EL (cell line): ENCODE data around the gene SLX9.
"Not testable (repeated sequence)": the region's sequence is repeated elsewhere in the genome, so short reads cannot be mapped to it uniquely, and the experiment has no call there.

Experiments
- DNase-seq: peaks from one replicate; pipeline ENCODE4 v3.0.0-alpha.2; 2016

Gene SLX9

DNA sequence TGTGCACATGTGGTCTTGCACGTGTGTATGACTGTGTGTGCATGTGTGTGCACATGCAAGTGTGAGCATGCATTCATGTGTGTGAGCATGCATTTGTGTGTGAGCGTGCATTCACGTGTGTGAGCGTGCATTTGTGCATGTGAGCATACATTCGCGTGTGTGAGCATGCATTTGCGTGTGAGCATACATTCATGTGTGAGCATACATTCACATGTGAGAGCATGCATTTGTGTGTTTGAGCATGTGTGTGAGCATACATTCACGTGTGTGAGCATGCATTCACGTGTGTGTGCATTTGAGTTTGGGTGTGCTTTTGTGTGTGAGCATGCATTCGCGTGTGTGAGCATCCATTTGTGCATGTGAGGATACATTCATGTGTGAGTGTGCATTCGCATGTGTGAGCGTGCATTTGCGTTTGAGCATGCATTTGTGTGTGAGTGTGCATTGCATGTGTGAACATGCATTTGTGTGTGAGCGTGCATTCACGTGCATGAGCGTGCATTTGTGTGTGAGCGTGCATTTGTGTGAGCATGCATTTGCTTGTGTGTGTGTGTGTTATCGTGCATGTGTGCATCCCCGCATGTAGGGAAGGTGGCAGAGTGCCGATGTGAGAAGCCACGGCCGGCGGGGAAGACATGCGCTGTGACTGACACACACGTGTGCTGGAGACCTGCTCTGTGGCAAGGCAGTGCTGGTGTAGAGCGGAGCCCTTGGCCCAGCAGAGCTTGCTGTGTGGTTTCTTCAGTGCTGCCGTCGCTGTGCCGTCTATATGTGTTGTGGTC lies 37.4 kb upstream of the SLX9 start:
- no peak for DNase-seq

DNA sequence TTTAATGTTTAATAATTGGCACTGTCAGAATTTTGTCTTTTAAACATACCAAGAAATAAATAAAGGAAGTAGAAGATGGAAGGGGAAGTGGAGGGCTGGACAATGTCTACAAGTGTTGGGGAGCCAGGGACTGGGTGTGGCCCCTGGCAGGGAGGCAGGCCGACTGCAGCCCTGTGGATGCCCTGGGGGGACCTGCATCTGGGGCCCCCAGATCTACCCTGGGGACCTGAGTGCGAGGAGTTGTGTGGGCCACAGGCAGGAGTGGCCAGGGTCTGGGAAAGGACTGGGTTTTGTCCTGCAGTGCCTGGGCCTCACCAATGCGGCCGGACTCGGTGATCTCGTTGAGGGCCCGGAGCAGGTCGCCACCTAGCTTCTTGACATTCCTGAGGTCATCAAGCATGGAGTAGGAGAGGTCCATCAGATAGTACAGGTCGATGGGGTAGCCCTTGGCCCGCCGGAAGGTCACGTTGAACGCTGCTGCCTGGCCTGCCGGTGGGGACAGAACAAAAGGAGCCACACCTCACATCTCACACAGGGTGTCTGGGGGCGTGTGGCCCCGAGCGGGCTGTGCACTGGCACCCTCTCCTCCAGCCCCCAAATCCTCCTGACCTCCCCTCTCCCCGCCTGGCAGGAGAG lies 36.7 kb upstream of the SLX9 start:
- no peak for DNase-seq

DNA sequence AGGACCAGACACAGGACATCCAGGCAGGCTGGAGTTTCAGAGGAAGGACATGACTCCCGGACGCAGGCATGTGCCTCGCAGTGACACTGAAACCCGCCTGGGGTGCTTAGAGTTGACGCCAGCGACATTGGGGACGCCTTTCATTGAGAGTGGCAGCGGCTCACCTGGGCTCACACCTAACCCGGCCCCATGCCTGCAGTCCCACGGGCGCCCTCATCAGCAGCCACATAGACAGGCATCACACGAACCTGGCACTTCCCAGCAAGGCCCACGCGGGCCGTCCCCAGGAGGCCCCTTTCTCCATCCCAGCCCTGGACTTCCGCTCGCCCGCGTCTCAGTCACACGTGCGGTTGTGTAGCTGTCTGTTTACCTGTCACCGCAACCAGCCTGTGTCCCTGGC lies 36.1 kb upstream of the SLX9 start:
- DNase-seq: no peak

DNA sequence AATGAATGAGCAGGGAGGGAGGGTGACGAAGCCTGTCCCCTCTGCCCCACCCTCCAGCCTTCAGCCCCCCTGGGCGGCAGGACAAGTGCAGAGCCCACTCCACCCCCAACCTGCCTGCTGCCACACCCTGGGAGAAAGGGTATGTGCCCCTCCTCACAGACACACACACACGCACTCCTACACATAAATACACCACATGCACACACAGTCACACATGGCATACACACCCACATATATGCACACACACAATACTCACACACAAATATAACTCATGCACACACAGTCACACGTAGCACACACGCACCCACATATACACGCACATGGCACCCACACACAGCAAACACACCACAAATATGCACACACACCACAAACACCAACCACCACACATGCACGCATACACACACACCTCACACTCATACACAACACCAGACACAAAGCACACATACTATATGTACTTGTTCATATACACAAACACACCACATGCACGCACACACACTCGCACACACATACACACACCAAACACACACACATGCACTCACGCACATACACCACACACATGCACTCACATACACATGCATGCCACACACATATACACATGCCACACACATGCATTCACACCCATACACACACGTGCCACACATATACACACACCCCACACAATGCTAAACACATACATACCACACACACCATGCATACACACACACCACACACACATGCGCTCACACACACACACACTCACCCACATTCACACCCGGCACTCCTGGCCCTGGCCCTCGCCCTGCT lies 35.5 kb upstream of the SLX9 start:
- DNase-seq: no peak

DNA sequence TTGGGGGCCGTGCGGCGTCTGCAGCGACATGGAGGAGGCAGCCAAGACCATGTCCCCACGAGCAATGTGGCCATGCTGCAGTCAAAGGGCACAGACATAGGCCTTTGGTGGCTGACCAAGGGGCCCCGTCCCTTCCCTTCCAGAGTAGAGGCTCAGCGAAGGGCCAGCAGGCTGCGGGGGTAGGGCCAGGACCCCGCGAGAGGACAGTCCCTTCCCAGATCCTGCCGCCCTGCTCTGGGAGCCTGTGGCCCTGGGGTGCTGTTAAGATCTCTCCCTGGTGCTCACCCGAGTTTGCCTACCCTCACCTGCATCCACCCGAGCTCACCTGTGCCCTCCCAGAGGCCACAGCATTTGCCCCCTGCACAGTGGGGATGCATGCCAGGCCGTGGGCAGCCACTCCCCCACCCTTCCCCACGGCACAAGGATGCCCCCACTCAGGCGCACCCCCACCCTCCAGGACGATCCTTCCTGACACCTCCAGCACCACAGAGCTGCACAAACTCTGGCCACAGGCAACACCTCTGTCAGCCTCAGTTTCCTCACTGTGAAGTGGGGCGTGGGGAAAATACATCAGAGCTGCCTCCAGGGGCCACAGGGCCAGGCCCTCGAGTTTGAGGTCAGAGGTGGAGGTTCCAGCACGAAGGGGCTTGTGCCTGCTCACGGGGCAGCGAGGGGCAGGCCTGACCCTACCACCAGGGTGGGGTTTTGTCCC lies 34.7 kb upstream of the SLX9 start:
- DNase-seq: no peak

DNA sequence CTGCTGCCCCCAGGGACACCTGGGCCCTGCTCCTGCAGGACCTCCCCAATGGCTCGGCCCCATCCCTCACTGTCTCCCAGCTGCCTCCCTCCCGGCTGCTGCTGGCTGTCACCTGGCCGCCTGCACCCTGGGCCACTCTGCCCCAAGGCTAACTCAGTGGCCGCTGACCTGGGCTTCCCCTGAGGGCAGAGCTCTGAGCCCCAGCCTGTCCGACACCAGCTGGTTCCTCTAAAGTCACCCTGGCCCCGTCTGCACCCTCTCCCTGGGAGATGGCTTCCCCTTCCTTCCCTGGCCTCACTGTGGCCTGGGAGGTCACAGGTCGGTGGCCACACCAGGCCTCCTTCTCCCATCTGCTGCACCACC lies 34.1 kb upstream of the SLX9 start:
- DNase-seq: no peak

DNA sequence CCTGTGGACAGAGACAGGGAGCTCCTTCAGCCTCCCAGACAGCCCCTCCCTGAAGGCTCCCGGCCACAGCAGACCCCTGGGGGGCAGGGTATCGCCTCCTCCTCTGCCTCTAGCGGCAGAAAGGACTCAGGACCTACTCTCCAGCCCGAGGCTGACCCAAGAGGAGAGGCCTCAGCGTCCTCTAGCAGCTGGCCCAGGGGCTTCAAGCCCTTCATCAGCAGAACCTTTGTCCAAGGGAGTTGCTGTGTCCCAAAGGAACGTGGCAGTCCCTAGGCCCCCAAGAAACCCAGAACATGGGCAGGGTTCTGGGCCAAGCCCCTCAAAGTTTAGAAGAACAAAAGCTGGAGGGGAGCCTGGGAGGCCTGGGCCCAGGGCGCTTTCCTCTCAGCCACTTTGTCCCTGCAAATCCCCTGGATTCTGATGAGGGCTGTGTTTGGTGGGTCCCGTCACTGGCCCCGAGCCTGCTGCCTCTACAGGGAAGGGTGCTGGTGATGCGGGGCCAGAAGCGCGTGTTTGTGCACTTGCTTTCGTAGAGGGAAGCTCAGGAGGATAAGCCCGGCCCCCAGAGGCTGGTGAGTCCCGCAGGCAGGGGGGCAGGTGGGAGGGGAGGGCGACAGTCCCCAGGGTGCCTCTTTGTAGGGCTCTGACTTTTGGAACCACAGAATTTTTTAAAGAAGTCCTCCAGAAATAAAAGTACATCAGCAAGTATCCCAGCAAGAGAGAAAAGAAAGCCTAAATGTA lies 32.4 kb upstream of the SLX9 start:
- DNase-seq: no peak

DNA sequence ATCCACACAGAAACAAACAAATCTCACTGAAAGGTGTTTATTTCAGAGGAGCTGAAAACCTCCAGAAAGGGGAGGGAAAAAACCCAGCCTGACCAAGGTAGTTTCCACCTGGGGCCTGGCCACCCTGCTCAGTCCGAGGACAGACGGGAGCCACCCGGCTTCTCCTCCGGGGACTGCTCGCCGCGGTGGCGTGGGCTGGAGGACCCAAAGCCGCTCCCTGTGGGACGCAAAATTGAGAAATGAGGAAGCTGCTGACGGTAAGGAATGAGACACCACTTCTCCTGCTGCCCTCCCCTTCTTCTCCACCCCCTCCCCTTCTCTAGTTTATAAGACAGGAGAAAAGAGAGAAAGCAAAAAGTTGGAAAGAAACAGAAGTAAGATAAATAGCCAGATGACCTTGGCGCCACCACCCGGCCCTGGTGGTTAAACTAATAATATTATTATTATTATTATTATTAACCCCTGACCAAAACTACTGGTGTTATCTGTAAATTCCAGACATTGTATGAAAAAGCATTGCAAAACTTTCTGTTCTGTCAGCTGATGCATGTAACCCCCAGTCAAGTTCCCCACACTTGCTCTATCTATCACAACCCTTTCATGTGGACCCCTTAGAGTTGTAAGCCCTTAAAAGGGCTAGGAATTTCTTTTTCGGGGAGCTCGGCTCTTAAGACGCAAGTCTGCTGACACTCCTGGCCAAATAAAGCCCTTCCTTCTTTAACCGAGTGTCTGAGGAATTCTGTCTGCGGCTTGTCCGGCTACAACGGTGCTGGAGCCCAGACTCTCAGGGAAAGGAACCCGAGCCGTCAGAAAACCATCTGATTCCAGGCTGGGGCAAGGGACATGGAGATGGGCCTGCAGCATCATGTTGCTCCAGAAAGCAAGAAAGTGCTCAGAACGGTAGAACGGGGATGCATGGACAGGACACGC lies 31.6 kb upstream of the SLX9 start:
- DNase-seq: no peak

DNA sequence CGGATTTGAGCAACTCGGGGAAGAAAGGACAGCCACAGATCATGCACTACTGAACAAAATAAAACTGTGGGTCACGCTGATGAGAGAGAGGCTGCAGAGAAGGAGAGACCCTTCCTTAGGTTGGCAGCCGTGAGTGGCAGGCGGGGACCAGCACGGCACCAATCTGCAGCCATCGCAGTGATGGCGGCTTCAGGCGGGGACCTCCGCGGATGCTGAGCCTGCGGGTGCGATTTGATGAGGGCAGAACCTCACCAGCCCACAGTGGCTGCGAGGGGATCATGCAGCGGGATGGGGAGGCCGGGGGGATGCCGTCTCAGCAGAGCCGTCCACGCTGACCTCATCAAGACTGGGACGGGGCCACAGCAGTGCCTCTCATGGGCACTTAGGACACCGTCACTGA lies 30.9 kb upstream of the SLX9 start:
- DNase-seq: no peak

DNA sequence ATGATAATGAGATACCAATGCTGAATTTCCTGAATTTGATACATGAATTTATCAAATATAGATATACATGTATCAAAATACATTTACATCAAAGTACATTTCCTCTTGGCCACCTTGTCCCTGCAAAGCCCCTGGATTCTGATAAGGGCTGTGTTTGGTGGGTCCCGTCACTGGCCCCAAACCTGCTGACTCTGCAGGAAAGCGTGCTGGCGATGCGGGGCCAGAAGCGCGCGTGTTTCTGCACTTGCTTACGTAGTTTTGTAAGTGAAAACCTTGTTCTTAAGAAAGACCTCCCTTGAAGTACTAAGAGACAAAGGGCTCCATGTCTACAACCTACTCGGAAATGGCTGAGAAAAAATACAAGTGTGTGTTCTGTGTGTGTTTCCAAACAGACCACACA lies 30.1 kb upstream of the SLX9 start:
- no peak for DNase-seq

DNA sequence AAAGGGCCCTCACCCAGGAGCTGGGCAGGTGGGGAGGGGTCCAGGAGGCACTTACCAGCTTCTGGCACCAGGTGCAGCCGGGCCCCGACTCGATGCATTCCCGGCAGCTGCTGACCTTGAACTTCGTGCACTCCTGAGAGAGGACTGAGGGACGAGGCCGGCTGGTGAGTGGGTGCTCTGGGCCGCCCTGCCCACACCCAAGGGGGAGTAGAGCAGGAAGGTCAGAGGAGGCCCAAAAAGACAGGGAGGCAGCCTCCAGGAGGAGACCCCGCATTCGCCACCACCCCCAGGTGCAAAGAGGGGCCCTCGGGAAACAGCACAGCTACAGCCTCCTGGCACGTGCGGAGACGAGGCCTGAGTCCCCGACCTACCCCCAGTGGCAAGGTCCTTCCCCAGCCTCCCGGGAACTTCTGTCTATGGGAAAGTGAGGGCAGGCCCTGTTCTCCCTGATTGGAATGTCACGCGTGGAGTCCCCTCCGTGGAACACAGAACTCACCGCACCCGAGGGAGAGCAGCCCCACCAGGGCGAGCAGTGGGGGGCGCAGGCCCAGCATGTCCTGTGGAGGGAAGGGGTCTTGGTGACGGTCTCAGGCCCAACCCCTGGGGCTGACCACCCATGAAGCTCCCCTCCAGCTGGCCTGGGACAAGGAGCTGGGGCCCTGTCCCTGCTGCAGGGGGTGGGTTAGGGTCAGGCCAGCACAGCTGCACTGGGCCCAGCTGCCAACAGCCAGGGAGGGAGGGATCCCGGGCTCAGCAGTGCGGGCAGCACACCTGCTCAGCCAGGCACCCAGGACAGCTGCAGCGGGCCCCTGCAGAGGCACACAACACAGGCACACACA lies 29.4 kb upstream of the SLX9 start:
- no peak for DNase-seq

DNA sequence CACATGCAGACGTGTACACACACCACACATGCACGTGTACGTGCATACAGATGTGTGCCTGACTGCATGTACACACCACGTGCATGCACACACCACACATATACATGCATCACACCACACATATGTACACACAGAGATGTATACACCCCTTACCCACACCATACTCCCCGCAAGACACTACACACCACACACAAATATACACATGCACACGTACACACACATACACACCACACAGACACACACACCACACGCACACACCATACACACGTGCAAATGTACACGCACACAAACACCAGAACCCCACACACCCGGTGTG lies 28.8 kb upstream of the SLX9 start:
- no peak for DNase-seq

DNA sequence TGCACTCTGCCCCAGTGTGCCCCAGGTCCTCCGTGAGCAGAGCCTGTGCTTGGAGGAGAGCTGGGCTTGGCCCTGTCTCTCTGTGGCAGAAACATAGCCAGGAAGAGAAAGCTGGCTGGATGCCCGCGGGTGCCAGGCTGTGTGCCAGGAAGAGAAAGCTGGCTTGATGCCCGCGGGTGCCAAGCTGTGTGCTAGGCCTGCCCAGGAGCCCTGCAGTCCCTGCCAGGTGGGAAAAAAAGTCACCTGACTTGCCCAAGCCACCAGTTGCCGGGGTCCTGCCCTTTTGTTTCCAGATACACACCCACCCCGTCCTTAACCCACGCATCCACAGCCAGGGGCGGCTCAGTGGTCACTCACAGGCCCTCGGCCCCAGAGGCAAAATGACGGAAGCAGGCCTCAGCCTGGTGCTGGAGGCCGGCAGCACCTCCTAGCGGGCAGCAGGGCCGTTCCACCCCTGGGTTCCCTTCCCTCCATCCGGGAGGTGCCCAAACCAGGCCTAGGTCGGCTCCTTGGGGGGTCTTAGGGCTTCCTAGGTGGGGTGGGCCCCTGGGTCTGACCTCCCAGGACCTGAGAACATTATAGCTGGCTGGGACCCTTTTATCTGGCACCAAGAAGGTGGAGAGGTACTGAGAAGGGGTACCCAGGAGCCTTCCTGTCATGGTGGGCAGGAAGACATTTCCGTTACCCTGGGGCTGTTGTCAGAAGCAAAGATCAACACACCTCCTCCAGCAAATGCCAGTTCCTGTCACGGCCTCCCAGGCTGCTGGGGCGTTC lies 28.3 kb upstream of the SLX9 start:
- no peak for DNase-seq

DNA sequence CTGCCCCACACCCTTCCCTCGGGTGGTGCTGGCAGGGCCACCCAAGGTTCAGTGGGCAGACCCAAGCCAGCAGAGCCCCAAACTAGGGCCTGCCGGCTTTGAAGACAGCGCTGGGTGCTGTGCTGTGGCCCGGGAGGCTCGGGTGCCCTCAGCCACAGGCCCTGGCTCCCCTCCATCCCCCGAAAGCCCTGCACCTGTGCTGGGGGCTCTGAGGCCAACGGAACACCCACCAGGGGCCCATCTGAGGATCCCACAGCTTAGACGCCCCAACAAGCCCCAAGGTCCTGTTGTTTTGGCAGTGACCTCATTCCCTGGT lies 27.7 kb upstream of the SLX9 start:
- no peak for DNase-seq

DNA sequence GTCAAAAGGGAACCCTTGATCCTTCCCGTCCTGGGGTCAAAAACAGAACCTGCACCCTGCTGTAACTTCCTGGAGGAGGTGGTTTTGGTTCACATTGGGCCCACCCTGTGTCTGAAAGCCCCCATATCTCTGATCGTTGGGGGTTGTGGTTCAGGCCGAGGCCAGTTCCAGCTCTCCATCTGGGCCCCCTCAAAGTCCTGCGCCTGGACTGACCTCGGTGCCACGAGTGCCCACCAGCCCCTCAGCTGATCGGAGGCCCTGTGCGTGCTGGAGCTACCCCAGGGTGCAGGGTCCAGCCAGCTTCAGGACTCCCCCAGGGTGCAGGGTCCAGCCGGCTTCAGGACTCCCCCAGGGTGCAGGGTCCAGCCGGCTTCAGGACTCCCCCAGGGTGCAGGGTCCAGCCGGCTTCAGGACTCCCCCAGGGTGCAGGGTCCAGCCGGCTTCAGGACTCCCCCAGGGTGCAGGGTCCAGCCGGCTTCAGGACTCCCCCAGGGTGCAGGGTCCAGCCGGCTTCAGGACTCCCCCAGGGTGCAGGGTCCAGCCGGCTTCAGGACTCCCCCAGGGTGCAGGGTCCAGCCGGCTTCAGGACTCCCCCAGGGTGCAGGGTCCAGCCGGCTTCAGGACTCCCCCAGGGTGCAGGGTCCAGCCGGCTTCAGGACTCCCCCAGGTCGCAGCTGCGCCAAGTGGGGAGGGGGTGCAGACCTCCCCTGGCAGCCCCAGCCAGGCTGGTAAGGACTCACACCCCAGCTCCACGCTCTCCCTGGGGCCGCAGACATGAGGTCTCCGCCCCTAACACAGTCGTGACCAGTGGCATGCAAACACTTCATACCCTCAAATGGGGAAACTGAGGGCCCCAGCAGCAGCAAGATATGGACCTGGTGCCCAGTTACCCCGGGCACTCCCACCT lies 27.1 kb upstream of the SLX9 start:
- not testable (repeated sequence) for DNase-seq

DNA sequence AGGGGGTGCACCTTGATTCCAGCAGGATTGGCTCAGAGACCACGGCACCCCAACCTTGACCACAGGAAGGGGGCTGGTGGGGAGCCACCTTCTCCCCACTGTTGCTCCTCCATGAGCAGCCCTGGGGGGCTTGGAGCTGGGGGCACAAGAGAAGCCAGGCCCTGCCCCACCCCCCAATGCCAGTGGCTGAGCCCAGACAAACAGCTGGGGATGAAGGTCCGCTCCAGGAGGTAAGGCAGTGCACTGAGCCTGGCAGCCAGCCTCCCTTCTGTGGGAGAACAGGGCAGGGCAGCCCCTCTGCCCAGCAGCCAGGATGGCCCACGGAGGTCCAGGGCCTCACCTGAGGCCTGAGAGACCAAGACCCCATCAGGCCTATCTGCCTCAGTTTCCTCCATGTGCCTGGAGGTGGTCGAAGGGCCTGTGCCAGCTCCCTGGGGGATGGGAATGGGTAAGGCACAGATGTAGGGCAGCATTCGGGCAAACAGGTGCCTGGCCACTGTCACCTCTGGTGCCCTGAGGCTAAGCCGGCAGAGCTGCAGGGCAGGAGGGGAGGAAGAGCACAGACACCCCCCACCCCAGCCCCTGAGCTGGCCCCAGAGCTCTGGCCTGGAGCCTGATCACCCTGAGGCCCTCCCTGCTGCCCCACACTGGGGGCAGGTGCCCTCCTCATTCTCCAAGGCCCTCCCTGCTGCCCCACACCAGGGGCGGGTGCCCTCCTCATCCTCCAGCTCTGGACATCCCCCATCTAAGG lies 26.2 kb upstream of the SLX9 start:
- DNase-seq: no peak

DNA sequence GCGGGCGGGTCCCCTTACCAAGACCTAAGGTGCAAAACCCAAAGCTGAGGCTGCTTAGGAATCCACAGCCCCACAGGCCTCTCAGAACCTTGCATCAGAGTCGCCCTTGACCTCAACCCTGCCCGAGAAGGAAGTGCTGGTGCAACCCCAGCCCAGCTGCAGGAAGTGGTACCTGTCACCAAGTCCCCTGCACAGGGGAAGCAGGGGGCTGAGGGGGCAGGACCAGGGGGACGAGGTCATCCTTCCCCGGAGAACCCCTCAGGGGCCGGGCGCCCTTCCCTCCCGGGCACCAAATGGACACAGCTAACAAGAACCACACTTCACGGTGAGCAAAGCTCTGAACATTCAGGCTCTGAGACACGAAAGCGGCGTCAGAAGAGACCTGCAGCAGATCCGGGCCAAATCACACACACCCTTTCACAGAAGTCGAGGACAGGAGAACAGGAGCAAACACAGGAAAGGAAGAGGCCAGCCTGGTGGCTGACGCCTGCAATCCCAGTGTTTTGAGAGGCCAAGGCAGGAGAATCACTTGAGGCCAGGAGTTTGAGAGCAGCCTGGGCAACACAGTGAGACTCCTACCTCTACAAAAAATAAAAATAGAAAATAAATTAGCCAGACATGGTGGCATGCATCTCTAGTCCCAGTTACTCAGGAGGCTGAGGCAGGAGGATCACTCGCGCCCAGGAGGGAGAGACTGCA lies 25.5 kb upstream of the SLX9 start:
- DNase-seq: no peak

DNA sequence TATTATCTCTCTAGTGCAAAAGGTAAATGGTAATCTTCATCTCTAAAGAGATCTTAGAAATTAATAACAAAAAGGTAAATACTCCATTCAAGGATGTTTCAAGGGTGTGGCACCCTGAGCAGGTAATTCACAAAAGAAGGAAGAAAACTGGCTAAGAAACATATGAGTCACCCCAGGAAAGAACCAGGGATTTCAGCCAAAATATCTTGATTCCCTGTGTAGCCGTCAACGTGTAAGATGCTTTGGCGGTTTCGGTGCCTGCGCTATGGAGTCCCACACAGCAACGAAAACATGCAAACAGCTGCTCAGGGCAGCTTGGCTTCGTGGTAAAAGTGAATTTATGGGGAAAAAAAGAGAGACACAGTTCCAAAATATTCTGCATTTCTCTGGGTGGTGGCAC lies 22.9 kb upstream of the SLX9 start:
- no peak for DNase-seq
